ENCODE results near the gene MUC13. TPM values are rescaled to one million over a fixed set of nuclear protein-coding genes. Genes with fewer than 3 reads are reported as not detected.

MUC13 gene
- total RNA-seq, 2 experiments from 2014 or later = not detected

GRCh38 chr3:124907957-124908356 is 26.6 kb downstream of the MUC13 start:
- peaks cover 29% of the 10 kb centered on the region for H3K27me3 Mint-ChIP-seq
- CTCF ChIA-PET = no interaction called here

GRCh38 chr3:124904835-124905492 is 29.6 kb downstream of the MUC13 start:
- H3K27me3 Mint-ChIP-seq = peaks cover 20% of the 10 kb centered on the region
- H3K27ac Mint-ChIP-seq = no peak overlapping the region
- CTCF ChIA-PET = interaction anchor here (0.8 to 5.2 kb wide), 3 partner anchors 10 to 246 kb away, joined by 3 to 168 read pairs (median 3); no protein-coding TSS in a partner anchor
- H3K4me3 Mint-ChIP-seq = no peak overlapping the region
- POLR2A ChIA-PET = no interaction called here
- no peaks in the 10 kb centered on the region for H3K9me3 Mint-ChIP-seq
- peaks cover 7% of the 10 kb centered on the region for H3K4me1 Mint-ChIP-seq
- no peak for DNase-seq
- H3K36me3 Mint-ChIP-seq (ENCODE audit: low read depth) = no peaks in the 10 kb centered on the region

More at GRCh38 chr3:124907957-124908356, 26.6 kb downstream of the MUC13 start:
- H3K4me1 Mint-ChIP-seq = no peaks in the 10 kb centered on the region
- no peak overlapping the region for H3K4me3 Mint-ChIP-seq
- H3K9me3 Mint-ChIP-seq = no peaks in the 10 kb centered on the region
- no peaks in the 10 kb centered on the region for H3K36me3 Mint-ChIP-seq (ENCODE audit: low read depth)
- DNase-seq = no peak
- H3K27ac Mint-ChIP-seq = no peak overlapping the region
- POLR2A ChIA-PET = no interaction called here

- Mint-ChIP-seq H3K9me3 (no peaks in the 10 kb centered on the region), H3K36me3 (ENCODE audit: low read depth) (no peaks in the 10 kb centered on the region), H3K27ac (no peak overlapping the region), H3K27me3 (peaks cover 19% of the 10 kb centered on the region), H3K4me1 (peaks cover 7% of the 10 kb centered on the region), H3K4me3 (no peak overlapping the region)
- CTCF ChIA-PET = interaction anchor here (3.1 to 5.2 kb wide), 2 partner anchors 135 to 142 kb away, joined by 41 to 168 read pairs; no protein-coding TSS in a partner anchor
- POLR2A ChIA-PET = no interaction called here
- DNase-seq = no peak
These were observed 30.4 kb downstream of the MUC13 start for GRCh38 chr3:124903896-124904834.

GRCh38 chr3:124896824-124897526 is 37.6 kb downstream of the MUC13 start:
- no peaks in the 10 kb centered on the region for H3K36me3 Mint-ChIP-seq (ENCODE audit: low read depth)
- no peak overlapping the region for H3K4me3 Mint-ChIP-seq
- H3K4me1 Mint-ChIP-seq = peaks cover 7% of the 10 kb centered on the region
- no peak for DNase-seq
- no peaks in the 10 kb centered on the region for H3K9me3 Mint-ChIP-seq
- CTCF ChIA-PET = interaction anchor here (0.6 to 2.6 kb wide), 2 partner anchors 32 to 135 kb away, joined by 3 to 18 read pairs; no protein-coding TSS in a partner anchor
- no peaks in the 10 kb centered on the region for H3K27me3 Mint-ChIP-seq
- H3K27ac Mint-ChIP-seq = no peak overlapping the region
- POLR2A ChIA-PET = no interaction called here

- ChIA-PET CTCF (interaction anchor here (2.6 kb wide), 1 partner anchor 134 kb away, joined by 18 read pairs; no protein-coding TSS in a partner anchor), POLR2A (no interaction called here)
- no peak for DNase-seq
- no peaks in the 10 kb centered on the region for H3K36me3 Mint-ChIP-seq (ENCODE audit: low read depth)
- H3K27me3 Mint-ChIP-seq = no peaks in the 10 kb centered on the region
- H3K4me3 Mint-ChIP-seq = no peak overlapping the region
- H3K4me1 Mint-ChIP-seq = peaks cover under 1% of the 10 kb centered on the region
- no peaks in the 10 kb centered on the region for H3K9me3 Mint-ChIP-seq
- no peak overlapping the region for H3K27ac Mint-ChIP-seq
These were observed 38.8 kb downstream of the MUC13 start for GRCh38 chr3:124895756-124896155.

GRCh38 chr3:124893526-124893925 is 41.0 kb downstream of the MUC13 start:
- Mint-ChIP-seq H3K4me1 (no peaks in the 10 kb centered on the region), H3K27me3 (peaks cover 13% of the 10 kb centered on the region), H3K27ac (no peak overlapping the region), H3K4me3 (no peak overlapping the region), H3K36me3 (ENCODE audit: low read depth) (no peaks in the 10 kb centered on the region), H3K9me3 (no peaks in the 10 kb centered on the region)
- no peak for DNase-seq
- CTCF ChIA-PET = interaction anchor here (1.6 kb wide), 1 partner anchor 133 kb away, joined by 3 read pairs; no protein-coding TSS in a partner anchor
- POLR2A ChIA-PET = no interaction called here

- no peak overlapping the region for H3K4me3 Mint-ChIP-seq
- no peaks in the 10 kb centered on the region for H3K9me3 Mint-ChIP-seq
- POLR2A ChIA-PET = interaction anchor here (0.6 kb wide), 1 partner anchor 278 kb away, joined by 3 read pairs; no protein-coding TSS in a partner anchor
- no peak overlapping the region for H3K27ac Mint-ChIP-seq
- H3K27me3 Mint-ChIP-seq = peaks cover 27% of the 10 kb centered on the region
- H3K4me1 Mint-ChIP-seq = peaks cover 8% of the 10 kb centered on the region
- CTCF ChIA-PET = interaction anchor here (0.7 to 3.5 kb wide), 3 partner anchors 11 to 130 kb away, joined by 3 to 20 read pairs (median 15); no protein-coding TSS in a partner anchor
- no peaks in the 10 kb centered on the region for H3K36me3 Mint-ChIP-seq (ENCODE audit: low read depth)
- no peak for DNase-seq
These were observed 43.9 kb downstream of the MUC13 start for GRCh38 chr3:124890573-124891190.

- no peak overlapping the region for H3K4me3 Mint-ChIP-seq
- DNase-seq = no peak
- CTCF ChIA-PET = interaction anchor here (0.6 to 3.5 kb wide), 4 partner anchors 12 to 631 kb away, joined by 3 to 20 read pairs (median 10); partner anchors contain the start of gene SNX4
These were observed 45.8 kb downstream of the MUC13 start for GRCh38 chr3:124888482-124889441.

GRCh38 chr3:124887932-124888298 is 46.6 kb downstream of the MUC13 start:
- no peak for DNase-seq
- ChIA-PET CTCF (interaction anchor here (0.9 kb wide), 1 partner anchor 13 kb away, joined by 3 read pairs; no protein-coding TSS in a partner anchor), POLR2A (no interaction called here)
- Mint-ChIP-seq H3K36me3 (ENCODE audit: low read depth) (no peaks in the 10 kb centered on the region), H3K9me3 (no peaks in the 10 kb centered on the region), H3K4me1 (peaks cover 8% of the 10 kb centered on the region), H3K4me3 (peak overlapping the region; percentile 63), H3K27ac (no peak overlapping the region), H3K27me3 (peaks cover 51% of the 10 kb centered on the region)

More at GRCh38 chr3:124888482-124889441, 45.8 kb downstream of the MUC13 start:
- no peak overlapping the region for H3K27ac Mint-ChIP-seq
- peaks cover 8% of the 10 kb centered on the region for H3K4me1 Mint-ChIP-seq
- POLR2A ChIA-PET = interaction anchor here (0.9 kb wide), 1 partner anchor 12 kb away, joined by 3 read pairs; no protein-coding TSS in a partner anchor
- peaks cover 45% of the 10 kb centered on the region for H3K27me3 Mint-ChIP-seq
- no peaks in the 10 kb centered on the region for H3K36me3 Mint-ChIP-seq (ENCODE audit: low read depth)
- no peaks in the 10 kb centered on the region for H3K9me3 Mint-ChIP-seq

- no peak within 1 kb of the TSS for H3K27ac Mint-ChIP-seq
- H3K4me3 Mint-ChIP-seq = peak within 1 kb of the TSS; percentile 63
- DNase-seq = peak; percentile 24
- H3K4me1 Mint-ChIP-seq = peaks cover 8% of the 10 kb centered on the region
- no peaks in the 10 kb centered on the region for H3K9me3 Mint-ChIP-seq
- no peaks in the 10 kb centered on the region for H3K36me3 Mint-ChIP-seq (ENCODE audit: low read depth)
- H3K27me3 Mint-ChIP-seq = peaks cover 55% of the 10 kb centered on the region
- ChIA-PET CTCF (no interaction called here), POLR2A (interaction anchor here (1.2 kb wide), 1 partner anchor 157 kb away, joined by 3 read pairs; the partner anchor contains the start of gene UMPS)
These were observed 47.2 kb downstream of the MUC13 start, which contains the start of gene ITGB5 for GRCh38 chr3:124887177-124887931. TSS of gene ITGB5 (minus strand) at chr3:124887365. CDS start at chr3:124887000, 365 bp downstream.

Data from activated CD4-positive, alpha-beta memory T cell treated with anti-CD3 and anti-CD28 coated beads, Interleukin-2, amount 10 ng/mL, durations not matched to agents 7 days and 5 days (primary cell).